GM19438 (cell line): Measurements from ENCODE around the gene CD160.
"Not testable (repeated sequence)": the region's sequence is repeated elsewhere in the genome, so short reads cannot be mapped to it uniquely, and the experiment has no call there.

ENCODE experiments used
- ATAC-seq: cut with Tn5 transposase; IDR thresholded peaks from one replicate; pipeline ENCODE4 v1.9.1; 2021; ENCODE audit warnings: low read depth; ENCODE audit not compliant: unreplicated experiment

Gene CD160

DNA sequence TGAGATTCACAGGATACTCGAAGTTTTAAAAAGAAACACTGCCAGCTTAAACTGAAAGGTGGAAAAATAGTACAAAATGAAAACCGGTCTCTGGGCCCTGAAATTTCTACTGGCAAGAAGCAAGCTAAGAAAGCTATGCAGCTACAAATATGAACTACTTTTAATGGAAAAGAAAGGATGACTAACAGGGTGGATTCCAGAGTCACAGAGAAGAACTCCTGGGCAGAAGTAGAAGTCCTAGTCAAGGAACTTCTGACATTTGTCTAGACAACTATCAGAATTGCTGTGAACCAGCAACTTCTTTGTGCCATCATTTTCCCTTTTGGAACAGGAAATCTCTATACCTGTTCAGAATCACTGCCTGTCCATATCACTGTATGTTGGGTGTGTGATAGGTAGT is 38.1 kb downstream of the CD160 start:
- no peak for ATAC-seq

DNA sequence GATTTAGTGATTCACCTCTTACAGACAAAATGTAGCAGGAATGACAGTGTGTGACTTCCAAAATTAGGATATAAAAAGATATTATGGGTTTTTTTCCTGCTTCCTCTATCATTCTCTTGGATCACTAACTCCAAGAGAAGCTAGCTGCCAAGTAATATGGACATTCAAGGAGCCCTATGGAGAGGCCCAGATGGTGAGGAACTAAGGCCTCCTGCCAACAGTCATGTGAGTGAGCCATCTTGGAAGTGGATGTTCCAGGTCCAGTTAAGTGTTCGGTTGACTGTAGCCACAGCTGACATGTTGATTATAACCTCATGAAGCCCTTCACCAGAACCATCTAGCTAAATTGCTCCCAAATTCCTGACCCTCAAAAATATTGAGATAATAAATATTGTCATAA is 38.8 kb downstream of the CD160 start:
- ATAC-seq: no peak

DNA sequence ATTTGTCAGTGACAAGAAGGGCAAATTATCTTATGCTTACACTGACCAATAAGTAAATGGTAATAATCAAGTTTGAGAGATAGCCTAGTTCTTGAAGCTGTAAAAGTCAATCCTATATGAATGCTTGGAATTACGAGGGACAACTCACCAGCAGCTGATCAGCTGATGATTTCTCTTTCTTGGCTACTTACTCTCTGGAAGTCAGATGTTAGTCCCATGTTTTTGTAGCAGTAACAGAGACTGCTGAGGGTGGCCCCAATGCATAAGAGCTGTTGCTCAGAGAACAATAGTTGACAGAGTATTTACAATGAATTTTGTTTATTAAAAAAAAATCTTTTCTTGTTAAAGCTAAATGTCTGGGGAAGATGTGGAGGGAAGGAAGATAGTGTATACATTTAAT is 39.3 kb downstream of the CD160 start:
- ATAC-seq: no peak

DNA sequence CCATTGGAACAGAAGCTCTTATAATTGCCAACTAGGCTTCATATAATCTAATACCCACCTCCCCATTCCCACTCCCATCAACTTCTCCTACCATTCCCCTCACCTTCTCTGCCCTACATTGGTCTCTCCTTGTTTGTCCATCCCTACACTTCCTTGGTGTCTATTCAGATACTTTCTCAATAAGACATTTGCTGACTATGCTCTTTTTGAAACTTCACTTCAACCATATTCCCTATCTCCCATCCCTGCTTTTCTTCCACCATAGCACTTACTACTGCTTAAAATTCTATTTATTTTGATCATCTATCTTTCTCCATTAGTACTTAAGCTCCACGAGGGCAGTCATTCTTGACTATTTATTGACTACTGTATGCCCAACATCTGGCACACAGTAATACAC is 40.4 kb downstream of the CD160 start:
- ATAC-seq: no peak

DNA sequence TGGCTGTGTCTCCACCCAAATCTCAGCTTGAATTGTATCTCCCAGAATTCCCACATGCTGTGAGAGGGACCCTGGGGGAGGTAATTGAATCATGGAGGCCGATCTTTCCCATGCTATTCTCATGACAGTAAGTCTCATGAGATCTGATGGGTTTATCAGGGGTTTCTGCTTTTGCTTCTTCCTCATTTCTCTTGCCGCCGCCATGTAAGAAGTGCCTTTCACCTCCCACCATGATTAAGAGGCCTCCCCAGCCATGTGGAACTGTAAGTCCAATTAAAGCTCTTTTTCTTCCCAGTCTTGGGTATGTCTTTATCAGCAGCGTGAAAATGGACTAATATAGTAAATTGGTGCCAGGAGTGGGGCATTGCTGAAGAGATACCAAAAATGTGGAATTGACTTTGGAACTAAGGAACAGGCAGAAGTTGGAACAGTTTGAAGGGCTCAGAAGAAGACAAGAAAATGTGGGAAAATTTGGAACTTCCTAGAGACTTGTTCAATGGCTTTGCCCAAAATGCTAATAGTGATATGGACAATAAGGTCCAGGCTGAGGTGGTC is 41.2 kb downstream of the CD160 start:
- ATAC-seq: not testable (repeated sequence)

DNA sequence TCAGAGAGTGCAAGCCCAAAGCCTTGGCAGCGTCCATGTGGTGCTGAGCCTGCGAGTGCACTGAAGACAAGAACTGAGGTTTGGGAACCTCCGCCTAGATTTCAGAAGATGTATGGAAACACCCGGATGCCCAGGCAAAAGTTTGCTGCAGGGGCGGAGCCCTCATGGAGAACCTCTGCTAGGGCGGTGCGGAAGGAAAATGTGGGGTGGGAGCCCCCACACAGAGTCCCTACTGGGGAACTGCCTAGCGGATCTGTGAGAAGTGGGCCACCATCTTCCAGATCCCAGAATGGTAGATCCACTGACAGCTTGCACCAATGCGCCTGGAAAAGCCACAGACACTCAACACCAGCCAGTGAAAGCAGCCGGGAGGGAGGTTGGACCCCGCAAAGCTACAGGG is 42.2 kb downstream of the CD160 start:
- ATAC-seq: not testable (repeated sequence)

DNA sequence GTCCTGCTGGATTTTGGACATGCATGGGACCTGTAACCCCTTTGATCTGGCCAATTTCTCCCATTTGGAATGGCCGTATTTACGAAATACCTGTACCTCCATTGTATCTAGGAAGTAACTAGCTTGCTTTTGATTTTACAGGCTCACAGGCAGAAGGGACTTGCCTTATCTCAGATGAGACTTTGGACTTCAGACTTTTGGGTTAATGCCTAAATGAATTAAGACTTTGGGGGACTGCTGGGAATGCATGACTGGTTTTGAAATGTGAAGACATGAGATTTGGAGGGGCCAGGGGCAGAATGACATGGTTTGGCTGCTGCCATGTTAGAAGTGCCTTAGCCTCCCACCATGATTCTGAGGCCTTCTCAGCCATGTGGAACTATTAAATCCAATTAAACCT is 42.7 kb downstream of the CD160 start:
- ATAC-seq: not testable (repeated sequence)

DNA sequence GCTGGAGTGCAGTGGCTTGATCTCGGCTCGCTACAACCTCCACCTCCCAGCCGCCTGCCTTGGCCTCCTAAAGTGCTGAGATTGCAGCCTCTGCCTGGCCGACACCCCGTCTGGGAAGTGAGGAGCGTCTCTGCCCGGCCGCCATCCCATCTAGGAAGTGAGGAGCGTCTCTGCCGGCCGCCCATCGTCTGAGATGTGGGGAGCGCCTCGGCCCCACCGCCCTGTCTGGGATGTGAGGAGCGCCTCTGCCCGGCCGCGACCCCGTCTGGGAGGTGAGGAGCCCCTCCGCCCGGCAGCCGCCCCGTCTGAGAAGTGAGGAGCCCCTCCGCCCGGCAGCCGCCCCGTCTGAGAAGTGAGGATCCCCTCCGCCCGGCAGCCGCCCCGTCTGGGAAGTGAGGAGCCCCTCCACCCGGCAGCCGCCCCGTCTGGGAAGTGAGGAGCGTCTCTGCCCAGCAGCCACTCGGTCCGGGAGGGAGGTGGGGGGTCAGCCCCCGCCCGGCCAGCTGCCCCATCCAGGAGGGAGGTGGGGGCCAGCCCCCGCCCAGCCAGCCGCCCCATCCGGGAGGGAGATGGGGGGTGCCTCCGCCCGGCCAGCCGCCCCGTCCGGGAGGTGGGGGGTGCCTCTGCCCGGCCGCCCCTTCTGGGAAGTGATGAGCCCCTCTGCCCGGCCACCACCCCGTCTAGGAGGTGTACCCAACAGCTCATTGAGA is 45.1 kb downstream of the CD160 start:
- not testable (repeated sequence) for ATAC-seq

DNA sequence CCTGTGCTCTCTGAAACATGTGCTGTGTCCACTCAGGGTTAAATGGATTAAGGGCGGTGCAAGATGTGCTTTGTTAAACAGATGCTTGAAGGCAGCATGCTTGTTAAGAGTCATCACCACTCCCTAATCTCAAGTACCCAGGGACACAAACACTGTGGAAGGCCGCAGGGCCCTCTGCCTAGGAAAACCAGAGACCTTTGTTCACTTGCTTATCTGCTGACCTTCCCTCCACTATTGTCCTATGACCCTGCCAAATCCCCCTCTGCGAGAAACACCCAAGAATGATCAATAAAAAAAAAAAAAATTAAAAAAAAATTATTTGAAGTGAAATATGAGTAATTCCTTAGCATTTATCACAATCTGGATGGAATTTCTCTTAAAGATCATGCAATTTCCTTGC is 45.8 kb downstream of the CD160 start:
- not testable (repeated sequence) for ATAC-seq

DNA sequence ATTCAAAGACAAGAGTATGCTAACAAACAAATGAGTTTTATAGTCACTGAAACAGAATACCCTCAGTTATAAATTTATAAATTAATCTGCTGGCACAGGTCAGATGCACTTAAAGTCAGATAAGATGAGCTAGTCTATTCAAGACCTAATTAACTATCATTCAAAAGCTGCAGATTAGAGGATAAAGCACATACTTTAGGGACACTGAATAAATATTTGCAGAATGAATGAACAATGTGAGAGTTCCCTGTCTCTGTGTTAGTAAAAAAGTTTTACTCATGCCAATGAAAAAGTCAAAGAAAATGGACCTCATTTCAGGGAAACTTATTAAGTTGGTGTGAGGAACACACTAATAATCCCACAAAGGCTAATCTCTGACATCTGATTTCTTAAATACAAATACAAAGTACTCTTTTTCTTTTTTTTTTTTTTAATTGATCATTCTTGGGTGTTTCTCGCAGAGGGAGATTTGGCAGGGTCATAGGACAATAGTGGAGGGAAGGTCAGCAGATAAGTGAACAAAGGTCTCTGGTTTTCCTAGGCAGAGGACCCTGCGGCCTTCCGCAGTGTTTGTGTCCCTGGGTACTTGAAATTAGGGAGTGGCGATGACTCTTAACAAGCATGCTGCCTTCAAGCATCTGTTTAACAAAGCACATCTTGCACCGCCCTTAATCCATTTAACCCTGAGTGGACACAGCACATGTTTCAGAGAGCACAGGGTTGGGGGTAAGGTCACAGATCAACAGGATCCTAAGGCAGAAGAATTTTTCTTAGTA is 46.5 kb downstream of the CD160 start:
- not testable (repeated sequence) for ATAC-seq

DNA sequence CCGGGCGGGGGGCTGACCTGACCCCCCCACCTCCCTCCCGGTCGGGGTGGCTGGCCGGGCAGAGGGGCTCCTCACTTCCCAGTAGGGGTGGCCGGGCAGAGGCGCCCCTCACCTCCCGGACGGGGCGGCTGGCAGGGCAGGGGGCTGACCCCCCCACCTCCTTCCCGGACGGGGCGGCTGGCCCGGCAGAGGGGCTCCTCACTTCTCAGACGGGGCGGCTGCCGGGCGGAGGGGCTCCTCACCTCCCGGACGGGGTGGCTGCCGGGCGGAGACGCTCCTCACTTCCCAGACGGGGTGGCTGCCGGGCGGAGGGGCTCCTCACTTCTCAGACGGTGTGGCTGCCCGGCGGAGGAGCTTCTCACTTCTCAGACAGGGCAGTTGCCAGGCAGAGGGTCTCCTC is 47.6 kb downstream of the CD160 start:
- not testable (repeated sequence) for ATAC-seq

DNA sequence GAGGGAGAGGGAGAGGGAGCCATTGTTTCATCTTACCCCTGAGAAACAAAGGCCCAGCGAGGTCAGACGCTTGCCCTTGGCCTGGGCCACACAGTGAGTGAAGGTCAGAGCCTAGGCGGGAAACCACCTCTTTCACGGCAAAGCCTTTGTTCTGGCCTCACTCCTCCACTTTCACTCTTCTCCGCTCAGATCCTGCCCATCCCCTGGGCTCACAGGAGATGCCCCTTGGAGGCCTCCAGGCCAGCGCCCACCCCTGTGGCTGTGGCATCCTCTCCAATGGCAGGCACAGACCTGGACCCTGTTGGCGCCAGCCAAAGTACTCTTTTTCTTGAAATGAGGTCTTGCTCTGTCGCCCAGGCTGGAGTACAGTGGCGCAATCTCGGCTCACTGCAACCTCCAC is 48.7 kb downstream of the CD160 start:
- ATAC-seq: not testable (repeated sequence)

DNA sequence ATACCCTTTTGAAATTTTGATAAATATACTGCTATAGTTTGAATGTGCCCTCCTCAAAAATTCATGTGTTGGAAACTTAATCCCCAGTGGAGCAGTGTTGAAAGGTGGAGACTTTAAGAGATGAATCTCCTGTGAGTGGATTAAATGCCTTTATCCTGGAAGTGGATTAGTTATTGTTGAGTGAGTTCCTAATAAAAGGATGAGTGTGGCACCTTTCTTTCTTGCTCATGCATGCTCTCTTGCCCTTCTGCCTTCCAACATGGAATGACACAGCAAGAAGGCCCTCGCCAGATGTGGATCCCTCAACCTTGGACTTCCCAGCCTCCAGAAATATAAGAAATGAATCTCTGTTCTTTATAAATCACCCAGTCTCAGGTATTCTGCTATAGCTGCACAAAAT is 51.8 kb downstream of the CD160 start:
- ATAC-seq: no peak

DNA sequence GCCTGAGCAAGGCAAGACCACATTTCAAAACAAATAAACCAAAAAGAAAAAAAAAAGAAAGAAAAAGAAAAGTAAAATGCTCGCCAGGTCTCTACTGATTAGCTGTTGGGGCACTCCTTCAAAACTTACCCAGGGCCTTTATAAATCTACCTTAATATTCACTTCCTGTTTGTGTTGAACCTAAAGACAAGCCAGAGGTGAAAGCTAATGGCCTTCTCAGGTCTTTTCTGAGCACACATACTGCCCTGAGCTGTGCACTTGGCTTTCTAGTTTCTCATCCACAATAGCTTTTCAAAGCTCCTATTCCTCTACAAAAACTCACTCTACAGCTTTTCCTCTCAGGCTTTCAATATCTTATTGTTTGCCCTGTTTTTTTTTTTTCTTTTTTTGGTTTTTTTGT is 54.1 kb downstream of the CD160 start:
- ATAC-seq: no peak

DNA sequence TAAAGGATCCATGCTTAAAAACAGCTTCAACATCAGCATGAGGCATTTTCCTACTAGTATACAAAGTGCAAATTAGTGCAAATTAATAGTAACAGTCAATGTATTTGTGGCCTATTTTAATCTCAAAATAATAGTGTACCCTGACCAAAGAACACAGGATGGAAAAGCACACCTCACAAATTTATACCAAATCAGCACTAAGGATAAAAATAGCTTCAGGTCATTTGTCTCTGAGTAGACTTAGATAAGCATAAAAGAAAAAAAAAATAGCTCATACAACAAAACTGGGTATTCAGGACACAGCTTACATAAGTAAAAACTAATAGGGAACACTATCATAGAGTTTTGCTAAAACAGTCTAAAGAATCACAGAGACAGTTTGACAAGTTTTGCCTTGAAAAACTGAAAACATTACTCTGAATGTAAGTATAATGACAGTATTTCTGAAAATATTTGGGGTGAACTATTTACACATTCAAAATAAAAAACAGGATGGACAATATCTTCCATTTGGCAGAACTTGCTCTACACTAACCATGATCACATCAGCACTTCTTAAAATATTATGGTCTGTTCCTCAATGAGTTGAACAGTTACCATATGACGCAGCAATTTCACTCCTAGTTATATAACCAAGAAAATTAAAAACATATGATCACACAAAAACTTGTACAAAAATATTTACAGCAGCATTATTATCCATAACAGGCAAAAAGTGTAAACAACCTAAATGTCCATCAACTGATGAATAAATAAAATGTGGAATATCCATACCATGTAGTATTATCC is 58.3 kb downstream of the CD160 start:
- ATAC-seq: no peak

DNA sequence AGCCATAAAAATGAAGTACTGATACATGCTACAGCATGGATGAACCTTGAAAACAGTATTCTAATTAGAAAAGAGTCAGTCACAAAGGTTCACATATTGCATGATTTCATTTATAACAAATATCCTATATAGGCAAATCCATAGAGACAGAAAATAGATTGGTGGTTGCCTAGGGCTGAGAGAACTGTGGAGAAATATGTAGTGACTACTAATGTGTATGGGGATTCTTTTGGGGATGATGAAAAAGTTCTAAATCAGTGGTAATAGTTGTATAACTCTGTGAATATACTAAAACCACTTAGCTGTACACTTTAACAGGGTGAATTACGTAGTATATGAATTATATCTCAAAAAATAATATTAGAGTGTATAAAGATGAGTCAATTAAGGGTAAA is 58.8 kb downstream of the CD160 start:
- ATAC-seq: no peak

DNA sequence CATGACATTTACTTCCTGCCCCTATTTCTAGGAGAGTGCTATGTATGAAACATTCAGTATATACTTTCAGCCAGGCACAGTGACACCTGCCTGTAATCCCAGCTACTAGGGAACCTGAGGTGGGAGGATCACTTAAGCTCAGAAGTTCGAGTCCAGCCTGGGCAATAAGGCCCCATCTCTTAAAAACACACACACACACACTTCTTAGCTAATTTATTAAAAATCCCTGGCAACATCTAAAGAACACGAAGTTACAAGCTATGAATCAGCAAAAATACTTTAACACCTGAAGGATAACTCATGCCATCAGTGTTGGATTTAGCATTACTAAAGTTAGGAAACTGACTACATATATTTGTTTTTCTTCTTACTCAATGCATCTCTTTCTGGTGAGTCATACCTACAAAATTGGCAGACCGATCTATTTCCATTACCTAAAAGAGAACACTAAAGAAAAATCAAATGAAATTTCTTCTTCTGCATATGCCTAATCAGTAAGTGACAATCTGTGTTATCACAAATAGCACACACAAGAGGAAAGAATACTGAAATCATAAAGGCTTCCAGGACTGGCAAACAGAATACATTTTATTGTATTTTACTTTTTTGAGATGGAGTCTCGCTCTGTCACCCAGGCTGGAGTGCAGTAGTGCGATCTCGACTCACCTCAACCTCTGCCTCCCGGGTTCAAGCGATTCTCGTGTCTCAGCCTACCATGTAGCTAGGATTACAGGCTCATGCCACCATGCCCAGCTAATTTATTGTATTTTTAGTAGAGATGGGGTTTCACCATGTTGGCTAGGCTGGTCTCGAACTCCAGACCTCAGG is 63.2 kb downstream of the CD160 start:
- no peak for ATAC-seq

DNA sequence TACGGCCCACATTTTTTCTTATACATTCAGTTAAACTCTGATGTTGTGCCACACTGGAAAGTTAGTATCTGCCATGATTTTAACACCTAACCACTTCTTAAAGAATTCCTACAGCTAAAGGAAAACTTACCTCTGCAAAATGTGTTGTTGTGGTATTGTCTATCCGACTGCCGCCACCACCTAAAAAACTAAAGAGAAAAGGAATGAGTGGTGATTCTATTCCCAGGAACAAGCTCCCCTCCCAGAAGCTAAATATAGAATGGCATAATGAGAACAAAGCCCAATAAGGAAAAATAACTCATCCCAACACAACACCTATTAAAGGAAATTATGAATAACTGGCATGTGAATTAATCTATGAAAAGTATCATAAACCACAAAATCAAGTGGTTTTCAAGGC is 65.1 kb downstream of the CD160 start:
- no peak for ATAC-seq

DNA sequence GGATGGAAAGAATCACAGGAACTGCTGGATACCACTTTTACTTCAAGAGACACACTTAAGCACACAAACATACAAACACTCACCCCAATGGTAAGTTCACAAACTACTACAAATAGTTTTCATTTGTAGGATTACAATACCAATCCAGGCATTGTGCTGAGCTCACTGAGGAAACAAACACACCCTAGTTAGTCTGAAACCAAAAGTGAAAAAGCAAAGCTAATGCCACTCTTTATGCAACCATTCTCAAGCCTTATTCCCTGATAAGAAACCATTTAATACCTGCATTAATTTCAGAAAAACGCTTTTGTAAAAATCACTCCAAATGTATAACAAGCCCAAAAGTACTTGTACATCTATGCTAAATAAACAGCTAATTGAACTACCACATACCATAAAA is 66.2 kb downstream of the CD160 start:
- no peak for ATAC-seq

DNA sequence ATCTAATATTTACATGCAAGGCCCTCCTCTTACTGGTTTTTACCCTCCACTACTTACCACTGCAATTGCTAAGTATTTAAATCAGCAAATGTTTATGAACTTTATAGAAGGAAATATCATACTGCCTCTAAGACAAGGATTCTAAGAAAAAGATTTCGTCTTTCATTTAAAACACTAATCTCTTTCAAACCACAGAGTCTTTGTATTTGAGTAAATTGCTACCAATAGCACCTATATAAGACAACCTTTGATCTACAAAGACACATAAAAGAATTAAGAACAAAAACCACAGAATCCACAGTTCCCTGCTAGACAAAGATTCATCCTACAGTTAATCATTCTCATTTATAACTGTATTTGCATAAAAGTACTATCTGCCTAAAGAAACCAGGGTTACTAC is 67.0 kb downstream of the CD160 start:
- no peak for ATAC-seq
